IMR-90 (cell line): ENCODE measurements around the gene CD82.

Source experiments
- CEBPB ChIP-seq: IDR thresholded peaks from 2 replicates; pipeline ENCODE4 v1.6.1; 2012; ENCODE audit warnings: low read depth, low read length, improper control_type of control experiment
- CTCF ChIP-seq: conservative IDR thresholded peaks from 2 replicates; pipeline ENCODE4 v1.5.1; 2012; ENCODE audit warnings: mild to moderate bottlenecking, low read depth, low read length, improper control_type of control experiment
- ELK1 ChIP-seq: fragments of 150-350 bp; IDR thresholded peaks from 2 replicates; pipeline ENCODE4 v1.6.1; 2016; ENCODE audit warnings: low read depth, mild to moderate bottlenecking, low read length, moderate library complexity, borderline replicate concordance
- MAZ ChIP-seq: IDR thresholded peaks from 2 replicates; pipeline ENCODE4 v1.6.1; 2012; ENCODE audit warnings: low read depth, mild to moderate bottlenecking, low read length, improper control_type of control experiment, moderate library complexity, borderline replicate concordance
- POLR2A ChIP-seq: IDR thresholded peaks from 2 replicates; pipeline ENCODE4 v1.6.1; 2012; ENCODE audit warnings: mild to moderate bottlenecking, low read depth, low read length

- TF ChIP-seq ELK1 (no peak), CTCF (no peak), POLR2A (no peak), MAZ (no peak), CEBPB (no peak)
Observed at GRCh38 chr11:44608651-44608990, 43.2 kb downstream of the CD82 start.
